HG02642 (cell line): Measurements from ENCODE around the gene CORO1C.
"Not testable (repeated sequence)": the region's sequence is repeated elsewhere in the genome, so short reads cannot be mapped to it uniquely, and the experiment has no call there.

ENCODE experiments used
- ATAC-seq: cut with Tn5 transposase; IDR thresholded peaks from one replicate; pipeline ENCODE4 v1.9.1; 2021; ENCODE audit warnings: mild to moderate bottlenecking; ENCODE audit not compliant: unreplicated experiment, poor library complexity

Gene CORO1C

DNA sequence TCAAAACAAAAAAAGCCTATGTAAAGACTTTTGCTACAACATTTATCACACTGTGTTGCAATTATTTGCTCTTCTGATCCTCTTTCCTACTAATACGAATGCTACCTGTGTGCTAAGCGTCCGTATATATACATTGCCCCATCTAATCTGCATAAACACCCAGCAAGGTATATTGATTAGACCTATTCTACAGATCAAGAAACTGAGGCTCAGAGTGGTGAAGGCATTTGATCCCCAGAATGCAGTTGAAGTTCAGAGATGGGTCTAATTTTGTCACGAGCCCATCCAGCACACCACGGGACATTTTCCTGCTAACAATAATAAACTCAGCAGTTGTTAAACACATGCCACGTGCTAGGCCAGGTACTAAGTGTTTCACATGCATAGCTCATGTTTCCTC lies 25.1 kb upstream of the CORO1C start:
- no peak for ATAC-seq

DNA sequence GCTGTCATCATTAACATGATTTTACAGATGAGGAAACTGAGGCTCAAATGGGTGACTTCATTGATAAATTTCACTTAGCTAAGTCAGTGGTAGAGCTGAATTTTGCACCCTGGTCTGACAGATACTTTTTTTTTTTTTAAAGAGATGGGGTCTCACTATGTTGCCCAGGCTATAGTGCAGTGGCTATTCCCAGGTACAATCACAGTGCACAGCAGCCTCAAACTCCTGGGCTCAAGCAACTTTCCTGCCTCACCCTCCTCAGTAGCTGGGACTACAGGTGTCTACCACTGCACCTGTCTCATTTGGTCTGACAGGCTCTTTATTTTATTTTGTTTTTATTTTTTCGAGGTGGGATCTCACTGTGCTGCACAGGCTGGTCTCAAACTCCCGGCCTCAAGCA lies 24.2 kb upstream of the CORO1C start:
- no peak for ATAC-seq

DNA sequence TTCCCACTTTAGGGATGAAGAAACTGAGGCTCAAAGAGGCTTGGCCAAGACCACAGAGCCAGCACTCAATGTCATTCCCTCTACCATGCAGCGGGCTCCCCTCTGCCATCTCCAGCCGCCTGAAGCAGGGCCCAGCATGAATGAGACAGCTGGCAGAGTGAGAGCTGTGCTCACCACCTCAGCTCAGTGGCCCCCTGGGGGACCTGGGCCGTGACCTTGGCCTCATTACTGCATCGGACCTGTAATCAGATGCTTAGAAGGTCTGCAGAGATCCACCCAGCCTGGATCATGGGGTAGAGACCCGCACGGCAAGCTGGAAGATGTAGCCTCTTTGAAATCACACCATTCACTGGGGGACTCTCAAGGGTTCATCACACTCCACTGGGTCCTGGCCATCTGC lies 22.7 kb upstream of the CORO1C start:
- no peak for ATAC-seq

DNA sequence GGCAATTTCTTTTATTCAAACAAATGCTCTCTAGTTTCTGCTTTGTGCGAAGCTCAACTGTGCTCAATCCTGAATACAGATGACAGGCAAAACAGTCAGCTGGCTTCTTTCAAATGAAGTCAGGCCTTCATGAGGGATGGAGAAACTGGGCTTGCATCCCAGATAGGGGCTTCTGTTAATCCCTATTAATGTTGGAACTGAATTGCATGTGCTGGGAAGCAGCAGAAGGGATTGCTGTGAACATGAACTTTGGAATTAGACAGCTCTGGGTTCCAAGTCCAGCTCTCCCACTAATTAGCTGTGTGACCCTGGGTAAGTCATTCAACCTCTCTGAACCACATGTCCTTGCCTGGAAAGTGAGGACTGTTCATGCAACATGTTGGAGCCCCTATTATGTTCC lies 21.1 kb upstream of the CORO1C start:
- ATAC-seq: no peak

DNA sequence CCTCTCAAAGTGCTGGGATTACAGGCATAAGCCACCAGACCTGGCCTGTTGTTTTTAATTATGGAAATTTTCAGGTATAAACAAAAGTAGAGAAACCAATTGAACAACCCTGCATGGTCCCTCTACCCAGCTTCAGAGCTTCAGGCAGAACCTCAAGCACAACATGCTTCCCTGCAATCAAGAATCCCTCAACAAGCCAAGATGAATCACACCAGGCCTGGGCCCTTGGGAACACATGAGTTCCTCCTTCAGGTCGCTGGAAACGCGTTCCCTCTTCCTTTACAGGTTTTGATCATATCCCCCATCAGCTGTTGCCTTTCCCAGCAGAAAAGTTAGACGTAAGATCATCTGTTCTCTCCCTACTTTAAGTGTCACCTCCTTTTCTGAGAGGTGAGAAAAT lies 20.5 kb upstream of the CORO1C start:
- no peak for ATAC-seq

DNA sequence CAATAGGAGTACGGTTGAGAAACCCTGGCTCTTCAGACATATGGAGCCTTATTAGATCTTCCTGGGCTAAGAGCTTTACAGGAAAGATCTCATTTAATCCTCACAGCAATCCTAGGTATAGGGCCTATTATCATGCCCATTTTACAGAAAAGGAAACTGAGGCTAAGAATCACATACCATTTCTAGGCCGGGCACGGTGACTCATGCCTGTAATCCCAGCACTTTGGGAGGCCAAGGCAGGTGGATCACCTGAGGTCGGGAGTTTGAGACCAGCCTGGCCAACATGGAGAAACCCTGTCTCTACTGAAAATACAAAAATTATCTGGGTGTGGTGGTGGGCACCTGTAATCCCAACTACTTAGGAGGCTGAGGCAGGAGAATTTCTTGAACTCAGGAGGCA lies 19.7 kb upstream of the CORO1C start:
- not testable (repeated sequence) for ATAC-seq

DNA sequence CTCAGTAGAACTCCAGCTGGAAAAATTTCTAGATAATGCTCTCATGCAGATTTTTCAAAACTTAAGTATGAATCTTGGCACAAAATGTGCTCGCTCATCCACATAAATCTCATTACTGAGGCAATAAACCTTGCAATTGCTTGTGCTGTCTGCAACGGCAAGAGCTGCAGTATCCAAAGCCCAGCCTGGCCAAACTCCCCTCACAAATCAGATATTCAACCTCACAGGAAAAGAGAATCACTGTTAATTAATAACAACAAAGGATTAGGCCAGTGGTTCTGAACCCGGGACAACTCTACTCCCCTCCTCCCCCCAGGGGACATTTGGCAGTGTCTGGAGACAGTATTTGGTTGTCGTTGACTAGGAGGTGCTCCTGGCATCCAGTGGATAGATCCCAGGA lies 19.2 kb upstream of the CORO1C start:
- ATAC-seq: no peak

DNA sequence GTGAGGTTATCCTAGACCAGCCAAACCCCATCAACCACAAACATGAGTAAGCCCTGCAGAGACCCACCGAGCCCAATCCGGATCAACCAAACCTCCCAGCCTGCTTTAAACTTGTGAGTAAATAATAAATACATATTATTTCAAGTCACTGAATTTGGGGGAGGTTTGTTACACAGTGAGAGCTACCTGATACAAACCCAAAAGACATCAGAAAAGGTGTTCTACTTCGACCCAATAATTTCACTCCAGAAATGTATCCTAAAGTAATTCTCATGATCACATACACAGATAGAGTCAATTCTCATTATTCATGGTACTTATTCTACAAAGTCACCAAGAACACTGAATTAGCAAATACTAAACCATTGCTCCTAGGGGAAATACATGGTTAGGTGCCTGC lies 16.2 kb upstream of the CORO1C start:
- no peak for ATAC-seq

DNA sequence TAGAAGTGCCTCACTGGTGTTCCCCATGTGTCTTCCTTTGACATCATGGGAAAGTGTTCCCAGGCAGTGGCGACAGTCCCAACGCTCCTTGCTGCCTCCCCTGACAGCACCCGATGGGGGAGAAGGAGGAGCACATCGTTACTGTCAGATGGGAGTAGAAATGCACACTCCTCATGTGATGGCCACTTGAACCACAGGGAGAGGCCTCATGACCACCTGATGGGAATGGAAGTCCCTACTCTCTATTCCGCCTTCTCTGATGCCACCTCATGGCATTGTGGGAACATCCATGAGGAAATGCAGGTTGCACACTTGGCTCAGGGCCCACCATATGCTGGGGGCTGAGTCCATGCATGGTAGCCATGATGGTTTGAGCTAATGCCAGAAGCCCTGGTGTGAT lies 14.3 kb upstream of the CORO1C start:
- ATAC-seq: no peak

DNA sequence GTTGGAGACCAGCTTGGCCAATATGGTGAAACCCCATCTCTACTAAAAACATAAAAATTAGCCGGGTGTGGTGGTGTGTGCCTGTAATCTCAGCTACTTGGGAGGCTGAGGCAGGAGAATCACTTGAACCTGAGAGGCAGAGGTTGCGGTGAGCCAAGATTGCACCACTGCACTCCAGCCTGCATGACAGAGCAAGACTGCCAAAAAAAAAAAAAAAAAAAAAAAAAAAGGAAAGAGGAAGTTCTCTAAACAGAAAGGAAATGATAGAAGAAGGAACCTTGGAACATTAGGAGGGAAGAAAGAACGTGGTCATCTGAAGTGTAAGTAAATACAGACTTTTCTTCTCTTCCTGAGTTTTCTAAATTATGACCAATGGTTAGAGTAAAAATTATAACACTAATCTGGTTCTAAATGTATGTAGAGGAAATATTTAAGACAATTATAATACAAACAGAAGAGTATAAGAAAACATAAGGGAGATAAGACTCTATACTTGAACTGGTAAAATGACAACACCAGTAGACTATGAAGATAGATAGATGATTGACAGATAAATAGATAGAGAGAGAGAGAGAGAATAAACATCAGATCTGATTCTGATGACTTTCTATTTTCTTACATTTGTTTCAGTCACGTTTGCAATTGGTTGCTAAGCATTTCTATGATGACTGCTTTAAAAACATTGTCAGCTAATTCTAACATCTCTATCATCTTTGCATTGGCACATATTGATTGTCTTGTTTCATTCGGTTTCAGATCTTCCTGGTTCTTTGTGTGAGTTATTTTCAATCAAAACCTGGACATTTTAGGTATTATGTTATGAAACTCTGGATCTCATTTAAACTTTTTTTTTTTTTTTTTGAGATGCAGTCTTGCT lies 12.9 kb upstream of the CORO1C start:
- no peak for ATAC-seq

DNA sequence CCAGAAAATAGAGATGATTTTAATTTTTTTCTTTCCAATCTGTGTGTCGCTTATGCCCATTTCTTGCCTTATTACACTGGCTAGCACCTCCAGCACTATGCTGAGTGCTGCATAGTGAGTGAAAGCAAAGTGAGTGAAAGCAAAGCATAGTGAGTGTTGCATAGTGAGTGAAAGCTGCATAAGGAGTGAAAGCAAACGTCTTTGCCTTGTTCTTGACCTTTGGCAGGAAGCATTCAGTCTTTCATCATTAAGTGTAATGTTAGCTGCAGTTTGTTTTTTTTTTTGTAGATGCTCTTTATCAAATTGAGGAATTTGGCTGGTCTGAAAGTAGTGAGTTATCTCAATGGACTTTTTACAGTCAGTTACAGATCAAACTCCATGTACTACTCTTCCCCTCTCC lies 6.9 kb upstream of the CORO1C start:
- ATAC-seq: no peak

DNA sequence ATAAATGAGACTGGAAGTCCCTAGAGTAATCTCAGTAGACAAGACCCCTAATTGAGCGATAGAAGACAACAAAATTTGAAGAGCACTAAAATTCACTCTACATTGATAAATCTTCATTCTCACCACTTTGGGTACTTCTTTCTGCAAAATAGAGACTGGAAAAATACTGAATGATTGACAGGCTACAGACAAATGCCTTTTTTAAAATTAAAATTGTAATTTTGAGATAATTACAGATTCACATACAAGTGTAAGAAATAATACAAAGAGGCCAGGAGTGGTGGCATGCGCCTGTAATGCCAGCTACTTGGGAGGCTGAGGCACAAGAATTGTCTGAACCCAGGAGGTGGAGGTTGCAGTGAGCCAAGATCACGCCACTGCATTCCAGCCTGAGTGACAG lies 4.5 kb upstream of the CORO1C start:
- no peak for ATAC-seq

DNA sequence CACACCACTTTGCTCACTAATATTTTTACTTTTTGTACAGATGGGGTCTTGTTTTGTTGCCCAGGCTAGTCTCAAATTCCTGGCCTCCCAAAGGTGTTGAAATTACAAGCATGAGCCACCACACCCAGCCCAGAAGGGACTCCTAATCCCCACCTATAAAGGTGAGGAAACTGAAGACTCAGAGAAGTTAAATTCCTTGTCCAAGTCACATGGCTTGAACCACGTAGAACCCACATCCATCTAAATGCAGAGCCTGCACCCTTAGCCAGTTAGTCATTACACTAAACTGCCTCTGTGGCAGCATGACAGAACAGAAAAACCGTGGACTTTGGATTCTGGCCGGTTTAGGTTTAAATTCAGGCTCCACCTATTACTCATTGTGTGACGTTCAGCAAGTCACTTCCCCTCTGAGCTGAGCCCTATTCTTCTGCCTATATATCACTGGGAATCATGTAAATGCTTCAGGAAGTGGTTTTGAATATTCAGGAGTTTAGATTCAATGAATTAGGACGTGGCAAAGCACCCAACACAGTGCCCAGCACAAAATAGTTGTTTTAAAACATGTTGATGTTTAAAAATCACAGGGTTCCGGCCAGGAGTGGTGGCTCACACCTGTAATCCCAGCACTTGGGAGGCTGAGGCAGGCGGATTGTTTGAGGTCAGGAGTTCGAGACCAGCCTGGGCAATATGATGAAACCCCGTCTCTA lies 3.0 kb upstream of the CORO1C start:
- no peak for ATAC-seq

DNA sequence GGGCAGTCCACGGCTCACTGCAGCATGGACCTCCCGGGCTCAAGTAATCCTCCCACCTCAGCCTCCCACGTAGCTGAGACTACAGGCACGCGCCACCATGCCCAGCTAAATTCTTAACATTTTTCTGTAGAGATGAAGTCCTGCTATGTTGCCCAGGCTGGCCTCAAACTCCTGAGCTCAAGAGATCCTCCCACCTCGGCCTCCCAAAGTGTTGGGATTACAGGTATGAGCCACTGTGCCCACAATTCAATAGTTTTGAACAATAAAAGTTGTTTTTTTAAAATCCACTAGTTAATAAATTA lies 1.9 kb upstream of the CORO1C start:
- ATAC-seq: not testable (repeated sequence)

DNA sequence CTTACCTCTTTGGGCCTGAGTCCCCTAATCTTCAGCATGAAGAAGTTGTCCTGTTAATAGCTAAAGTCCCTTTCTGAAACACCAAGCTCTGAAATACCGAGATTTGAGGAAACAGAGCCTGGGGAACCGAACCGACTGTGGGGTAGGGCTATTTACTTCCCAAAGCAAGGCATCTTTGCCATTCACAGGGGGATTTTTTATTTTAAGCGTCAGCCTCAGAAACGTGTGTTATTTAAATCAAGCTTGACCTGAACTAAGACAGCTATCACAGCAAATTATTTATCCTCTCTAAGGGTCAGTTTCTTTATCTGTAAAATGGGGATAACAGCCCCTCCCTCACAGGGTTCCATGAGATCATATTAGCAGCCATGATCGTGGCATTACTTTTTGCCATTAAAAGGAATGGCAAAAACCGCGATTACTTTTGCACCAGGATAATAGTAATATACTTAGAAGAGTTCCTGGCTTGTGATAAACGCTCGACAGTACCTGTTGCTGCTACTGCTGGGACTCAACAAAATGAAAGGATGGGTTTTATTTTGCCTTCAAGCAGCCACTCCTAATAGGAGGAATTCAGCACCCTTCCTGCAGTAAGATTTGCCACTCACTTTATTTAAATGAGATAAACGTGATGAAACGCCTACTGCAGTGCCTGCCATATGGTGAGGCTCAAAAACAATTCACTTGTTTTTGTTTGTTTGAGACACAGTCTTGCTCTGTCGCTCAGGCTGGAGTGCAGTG lies 1.3 kb upstream of the CORO1C start:
- ATAC-seq: no peak

DNA sequence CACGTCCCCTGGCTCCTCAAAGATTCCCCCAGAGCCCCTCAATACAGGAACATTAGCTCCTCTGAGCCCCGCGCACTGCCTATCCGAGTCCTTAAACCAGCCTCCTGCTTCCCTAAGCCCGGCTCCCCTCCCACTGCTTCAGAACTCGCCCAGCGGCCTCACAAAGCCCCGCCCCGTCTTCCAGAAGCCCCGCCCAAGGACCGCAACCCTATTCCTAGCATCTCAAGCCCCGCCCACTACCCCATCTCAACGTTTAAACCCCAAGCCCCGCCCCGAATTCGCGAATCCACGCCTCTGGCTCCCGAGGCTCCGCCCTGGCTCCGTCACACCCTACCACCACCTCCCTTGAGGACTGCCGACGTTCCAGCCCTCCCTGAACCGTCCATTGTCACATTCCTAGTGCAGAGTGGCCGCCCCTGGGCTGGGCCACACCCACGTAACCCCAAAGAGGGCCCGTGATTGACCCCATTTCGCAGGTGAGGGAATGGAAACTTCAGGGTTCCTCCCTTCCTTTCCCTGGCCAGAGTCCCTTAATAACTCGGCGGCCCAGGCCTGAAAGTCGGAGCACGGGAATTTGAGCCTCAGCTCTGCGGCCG lies 646 bp upstream of the CORO1C start:
- ATAC-seq: peak; percentile 57

DNA sequence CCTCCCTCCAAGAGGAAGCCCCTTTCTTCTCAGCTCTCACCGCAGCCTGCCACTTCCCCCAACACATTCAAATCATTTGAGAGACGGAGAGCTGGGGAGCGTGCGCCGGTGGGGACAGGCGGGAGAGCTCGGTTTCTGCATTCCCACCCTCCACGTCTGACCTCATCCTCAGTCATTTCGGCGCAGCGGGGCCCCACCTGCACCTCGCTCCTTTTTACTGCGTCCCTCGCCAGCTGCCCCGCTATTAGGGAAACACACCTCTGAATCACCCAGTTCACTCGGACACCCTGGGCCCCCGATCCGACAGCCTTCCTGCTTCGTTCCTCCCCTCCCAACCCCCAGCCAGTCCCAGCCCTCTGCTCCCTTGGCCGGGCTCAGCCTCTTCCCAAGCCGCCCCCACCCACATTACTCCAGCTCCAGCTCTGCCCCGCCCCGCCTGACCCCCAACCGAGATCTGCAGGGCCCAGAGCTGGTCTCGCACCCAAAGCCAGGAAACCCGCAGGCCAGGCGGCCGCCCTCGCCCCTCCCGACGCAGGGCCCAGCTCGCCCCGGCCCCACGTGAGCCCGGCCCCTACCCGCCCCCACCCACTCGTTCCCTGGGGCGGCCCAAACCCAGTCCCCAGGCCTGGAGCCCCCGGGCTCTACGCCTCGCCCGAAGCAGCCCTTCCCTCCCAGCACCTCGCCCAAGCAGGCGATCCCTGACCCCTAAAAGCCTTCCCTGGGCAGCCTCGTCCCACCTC lies 783 bp downstream of the CORO1C start:
- ATAC-seq: peak; percentile 21

DNA sequence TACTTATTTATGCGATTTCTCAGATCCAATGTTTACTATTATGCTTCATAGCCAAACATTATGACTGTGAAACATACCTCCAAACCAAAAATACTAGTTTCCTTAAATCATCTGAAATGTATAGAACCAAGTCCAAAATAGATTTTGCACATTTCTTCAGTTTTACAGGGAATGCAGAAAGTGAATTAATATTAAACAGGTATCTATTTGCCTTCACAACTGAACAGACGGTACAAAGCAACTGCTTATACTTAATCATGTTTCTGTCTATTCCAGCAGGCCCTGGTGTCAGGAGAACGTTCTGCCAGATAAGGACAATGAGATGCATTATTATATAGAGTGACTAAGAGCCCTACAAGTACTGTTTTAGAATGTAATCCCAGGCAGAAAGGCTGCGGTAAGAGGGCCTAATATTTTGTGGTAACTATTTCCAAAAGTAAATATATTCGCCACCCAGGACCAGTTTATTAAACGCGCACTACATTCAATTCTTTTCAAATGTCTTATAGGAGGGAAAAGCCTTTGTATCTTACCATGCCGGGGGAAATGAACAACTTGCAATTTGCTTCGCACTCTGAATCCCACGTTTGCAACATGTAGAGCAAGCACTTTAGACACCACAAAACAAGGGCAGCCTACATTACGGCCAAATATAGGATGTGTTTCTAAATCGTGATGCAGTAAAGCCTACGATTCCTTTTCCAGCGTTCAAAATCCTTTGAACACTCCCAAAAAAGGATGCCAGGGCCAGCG lies 1.5 kb downstream of the CORO1C start:
- ATAC-seq: no peak

DNA sequence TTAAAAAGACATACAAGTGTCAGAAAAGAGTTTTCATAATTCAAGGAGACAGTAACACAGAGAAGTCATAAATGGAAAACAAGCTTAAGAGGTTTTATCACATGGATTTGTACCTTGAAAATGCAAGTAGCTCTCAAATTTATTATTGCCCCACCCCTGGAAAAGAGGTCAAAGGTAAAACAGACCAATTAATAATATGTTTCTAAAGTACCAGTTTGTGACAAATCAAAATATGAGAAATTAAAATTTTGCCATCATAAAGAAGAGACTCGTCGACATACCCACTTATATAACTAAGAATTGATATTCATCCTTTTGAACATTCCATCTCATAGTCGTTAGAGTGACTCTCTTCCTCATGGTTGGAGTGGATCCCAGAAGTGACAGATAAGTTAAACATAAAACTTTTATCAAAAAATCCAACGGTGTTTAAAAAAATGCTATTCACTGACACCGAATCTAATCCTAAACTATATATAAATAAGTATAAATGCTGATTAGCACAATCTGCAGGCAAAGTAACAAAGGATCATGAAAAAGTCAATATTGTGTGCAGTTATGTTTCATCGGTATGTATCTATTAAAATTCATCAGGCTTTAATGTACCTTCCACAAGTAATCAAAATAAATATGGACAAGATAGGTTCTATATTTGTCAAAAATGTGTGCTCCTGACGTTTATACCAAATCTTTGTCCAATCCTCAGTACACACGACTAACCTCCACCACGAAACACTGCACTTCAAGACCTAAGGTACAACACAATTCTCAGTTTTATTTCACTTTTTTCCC lies 2.3 kb downstream of the CORO1C start:
- no peak for ATAC-seq
